OCI-LY3 (cell line): ENCODE data around the gene SMG5.

ENCODE experiments used
- H2AFZ ChIP-seq: fragments of 200-600, 300-600 bp; shearing (Covaris generic); 2 replicates; pipeline ENCODE4 v1.6.0; 2014; ENCODE audit warnings: antibody characterized with exemption, low read depth, low read length
- H3K27ac ChIP-seq: fragments of 200-600, 300-600 bp; sonication (generic); 2 replicates; pipeline ENCODE4 v1.5.1; 2014; ENCODE audit warnings: mild to moderate bottlenecking, low read length, moderate library complexity, mixed read lengths
- H3K27me3 ChIP-seq: fragments of 200-600, 300-600 bp; sonication (generic); 2 replicates; pipeline ENCODE4 v1.6.1; 2014; ENCODE audit warnings: low read depth, low read length, mixed read lengths
- H3K36me3 ChIP-seq: fragments of 200-600, 300-600 bp; sonication (generic); replicated peaks from 2 replicates; pipeline ENCODE3; 2014; ENCODE audit warnings: low read depth, low read length, mixed read lengths
- H3K4me1 ChIP-seq: fragments of 300-600, 200-600 bp; sonication (generic); 2 replicates; pipeline ENCODE4 v1.6.1; 2014; ENCODE audit warnings: low read length, mixed read lengths
- H3K4me2 ChIP-seq: fragments of 200-600, 300-600 bp; sonication (generic); 2 replicates; pipeline ENCODE4 v1.6.1; 2014; ENCODE audit warnings: low read length, mixed read lengths
- H3K4me3 ChIP-seq: fragments of 300-600, 200-600 bp; sonication (generic); 2 replicates; pipeline ENCODE4 v1.5.1; 2014; ENCODE audit warnings: antibody characterized with exemption, mild to moderate bottlenecking, low read length, moderate library complexity
- H3K79me2 ChIP-seq: fragments of 300-600, 200-600 bp; shearing (Covaris generic); 2 replicates; pipeline ENCODE4 v1.6.1; 2014; ENCODE audit warnings: mild to moderate bottlenecking, low read length, mixed read lengths
- H3K9ac ChIP-seq: fragments of 300-600, 200-600 bp; shearing (Covaris generic); 2 replicates; pipeline ENCODE4 v1.6.0; 2014; ENCODE audit warnings: mild to moderate bottlenecking, low read length, moderate library complexity
- H3K9me3 ChIP-seq: fragments of 200-600, 300-600 bp; shearing (Covaris generic); 2 replicates; pipeline ENCODE4 v1.6.1; 2014; ENCODE audit warnings: low read length, mixed read lengths; ENCODE audit not compliant: insufficient read depth
- H4K20me1 ChIP-seq: fragments of 200-600, 300-600 bp; sonication (generic); 2 replicates; pipeline ENCODE4 v1.6.1; 2016; ENCODE audit warnings: low read length, mixed read lengths; ENCODE audit not compliant: insufficient read depth
- EZH2phosphoT487 ChIP-seq: fragments of 200-600 bp; shearing (Covaris generic); IDR thresholded peaks from 2 replicates; pipeline ENCODE4 v1.6.1; 2018; ENCODE audit warnings: antibody characterized with exemption, mixed run types, low read depth
- TF ChIP-seq, protein P1 (sequence below): fragments of 200-600, 300-600 bp; sonication (generic); IDR thresholded peaks from 2 replicates; pipeline ENCODE4 v1.5.1; 2014; ENCODE audit warnings: antibody characterized with exemption, low read length, low read depth

The SMG5 gene

DNA sequence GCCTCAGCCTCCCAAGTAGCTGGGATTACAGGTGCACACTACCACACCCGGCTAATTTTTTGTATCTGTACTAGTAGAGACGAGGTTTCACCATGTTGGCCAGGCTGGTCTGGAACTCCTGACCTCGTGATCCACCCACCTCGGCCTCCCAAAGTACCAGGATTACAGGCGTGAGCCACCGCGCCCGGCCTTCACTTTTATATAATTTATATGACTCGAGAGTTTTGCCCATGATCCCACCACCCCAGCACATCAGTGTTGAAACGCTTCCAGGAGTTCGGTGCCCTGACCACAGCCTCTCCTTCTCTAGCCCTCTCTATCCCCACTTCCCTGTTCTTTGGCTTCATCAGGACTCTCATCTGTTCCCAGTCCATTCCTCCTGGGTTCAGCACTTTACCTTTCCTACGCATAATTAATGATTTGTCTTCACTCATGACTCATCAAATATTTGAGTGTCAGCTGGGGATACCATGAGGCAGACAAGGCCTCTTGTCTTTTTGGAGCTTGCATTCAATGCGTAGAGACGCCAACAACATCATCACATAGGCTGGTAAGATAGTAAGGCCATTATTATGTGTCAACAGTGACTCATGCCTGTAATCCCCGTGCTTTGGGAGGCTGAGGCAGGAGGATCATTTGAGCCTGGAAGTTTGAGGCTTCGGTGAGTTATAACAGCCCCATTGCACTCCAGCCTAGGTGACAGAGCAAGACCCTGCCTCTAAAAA, 68.4 kb downstream of the SMG5 start:
- TF ChIP-seq, protein P1, sequence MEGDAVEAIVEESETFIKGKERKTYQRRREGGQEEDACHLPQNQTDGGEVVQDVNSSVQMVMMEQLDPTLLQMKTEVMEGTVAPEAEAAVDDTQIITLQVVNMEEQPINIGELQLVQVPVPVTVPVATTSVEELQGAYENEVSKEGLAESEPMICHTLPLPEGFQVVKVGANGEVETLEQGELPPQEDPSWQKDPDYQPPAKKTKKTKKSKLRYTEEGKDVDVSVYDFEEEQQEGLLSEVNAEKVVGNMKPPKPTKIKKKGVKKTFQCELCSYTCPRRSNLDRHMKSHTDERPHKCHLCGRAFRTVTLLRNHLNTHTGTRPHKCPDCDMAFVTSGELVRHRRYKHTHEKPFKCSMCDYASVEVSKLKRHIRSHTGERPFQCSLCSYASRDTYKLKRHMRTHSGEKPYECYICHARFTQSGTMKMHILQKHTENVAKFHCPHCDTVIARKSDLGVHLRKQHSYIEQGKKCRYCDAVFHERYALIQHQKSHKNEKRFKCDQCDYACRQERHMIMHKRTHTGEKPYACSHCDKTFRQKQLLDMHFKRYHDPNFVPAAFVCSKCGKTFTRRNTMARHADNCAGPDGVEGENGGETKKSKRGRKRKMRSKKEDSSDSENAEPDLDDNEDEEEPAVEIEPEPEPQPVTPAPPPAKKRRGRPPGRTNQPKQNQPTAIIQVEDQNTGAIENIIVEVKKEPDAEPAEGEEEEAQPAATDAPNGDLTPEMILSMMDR, result no peak
- no peak for TF ChIP-seq EZH2phosphoT487
- Histone ChIP-seq H3K36me3 (peaks cover 4% of the 10 kb centered on the region), H4K20me1 (no peaks in the 10 kb centered on the region), H3K79me2 (peaks cover 13% of the 10 kb centered on the region), H3K27ac (no peak overlapping the region), H3K9ac (no peak overlapping the region), H3K4me1 (peaks cover 23% of the 10 kb centered on the region), H3K4me3 (peak overlapping the region; percentile 74), H3K4me2 (peak overlapping the region; percentile 98), H3K27me3 (no peaks in the 10 kb centered on the region), H3K9me3 (no peaks in the 10 kb centered on the region), H2AFZ (no peak overlapping the region)

DNA sequence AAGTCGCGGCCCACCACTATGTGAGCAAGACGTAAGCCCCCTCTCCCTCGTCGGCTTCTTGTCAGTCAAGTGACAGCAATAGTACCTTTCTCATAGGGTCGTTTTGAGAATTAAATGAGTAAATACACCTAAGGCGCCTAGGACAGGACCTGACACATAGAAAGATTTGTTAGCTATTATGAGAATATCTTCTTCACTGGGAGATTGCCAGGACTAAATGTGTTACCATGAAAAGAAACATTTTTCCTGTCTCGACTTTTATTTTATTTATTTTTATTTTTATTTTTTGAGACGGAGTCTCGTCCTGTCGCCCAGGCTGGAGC, 69.0 kb downstream of the SMG5 start:
- peaks cover 13% of the 10 kb centered on the region for H3K79me2 ChIP-seq
- no peaks in the 10 kb centered on the region for H3K9me3 ChIP-seq
- H3K36me3 ChIP-seq, result peaks cover 4% of the 10 kb centered on the region
- peak overlapping the region; percentile 71 for H3K27ac ChIP-seq
- H4K20me1 ChIP-seq, result no peaks in the 10 kb centered on the region
- peak overlapping the region; percentile 74 for H3K4me3 ChIP-seq
- peaks cover 23% of the 10 kb centered on the region for H3K4me1 ChIP-seq
- peak overlapping the region; percentile 66 for H3K9ac ChIP-seq
- H2AFZ ChIP-seq, result peak overlapping the region; percentile 37; the same call in 1 of the 2 replicates
- peak overlapping the region; percentile 98 for H3K4me2 ChIP-seq
- TF ChIP-seq EZH2phosphoT487, result no peak
- TF ChIP-seq, protein P1, result no peak
- H3K27me3 ChIP-seq, result no peaks in the 10 kb centered on the region

DNA sequence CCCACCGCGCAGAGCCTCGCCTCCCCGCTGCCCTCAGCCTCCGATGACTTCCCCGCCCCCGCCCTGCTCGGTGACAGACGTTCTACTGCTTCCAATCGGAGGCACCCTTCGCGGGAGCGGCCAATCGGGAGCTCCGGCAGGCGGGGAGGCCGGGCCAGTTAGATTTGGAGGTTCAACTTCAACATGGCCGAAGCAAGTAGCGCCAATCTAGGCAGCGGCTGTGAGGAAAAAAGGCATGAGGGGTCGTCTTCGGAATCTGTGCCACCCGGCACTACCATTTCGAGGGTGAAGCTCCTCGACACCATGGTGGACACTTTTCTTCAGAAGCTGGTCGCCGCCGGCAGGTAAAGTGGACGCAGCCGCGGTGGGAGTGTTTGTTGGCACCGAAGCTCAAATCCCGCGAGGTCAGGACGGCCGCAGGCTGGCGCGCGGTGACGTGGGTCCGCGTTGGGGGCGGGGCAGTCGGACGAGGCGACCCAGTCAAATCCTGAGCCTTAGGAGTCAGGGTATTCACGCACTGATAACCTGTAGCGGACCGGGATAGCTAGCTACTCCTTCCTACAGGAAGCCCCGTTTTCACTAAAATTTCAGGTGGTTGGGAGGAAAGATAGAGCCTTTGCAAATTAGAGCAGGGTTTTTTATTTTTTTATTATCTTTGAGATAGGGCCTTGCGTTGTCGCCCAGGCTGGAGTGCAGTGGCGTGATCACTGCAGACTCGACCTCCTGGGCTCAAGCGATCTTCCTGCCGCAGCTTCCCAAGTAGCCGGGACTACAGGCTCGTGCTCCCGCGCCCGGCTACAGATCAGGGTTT, 69.6 kb downstream of the SMG5 start, which contains the start of gene PMF1:
Gene PMF1 (plus strand): TSS at position 175 of the 811 bp plus-strand sequence. CDS start 9 bp downstream, at position 184.
- Histone ChIP-seq H3K79me2 (peaks cover 13% of the 10 kb centered on the region), H3K4me2 (peak within 1 kb of the TSS; percentile 98), H3K36me3 (peaks cover 4% of the 10 kb centered on the region), H3K9me3 (no peaks in the 10 kb centered on the region), H3K4me3 (peak within 1 kb of the TSS; percentile 74), H2AFZ (peak within 1 kb of the TSS; percentile 57), H3K27me3 (no peaks in the 10 kb centered on the region), H3K9ac (peak within 1 kb of the TSS; percentile 66), H3K4me1 (peaks cover 20% of the 10 kb centered on the region), H4K20me1 (no peaks in the 10 kb centered on the region), H3K27ac (peak within 1 kb of the TSS; percentile 71)
- TF ChIP-seq EZH2phosphoT487, result no peak
- TF ChIP-seq, protein P1, result no peak

DNA sequence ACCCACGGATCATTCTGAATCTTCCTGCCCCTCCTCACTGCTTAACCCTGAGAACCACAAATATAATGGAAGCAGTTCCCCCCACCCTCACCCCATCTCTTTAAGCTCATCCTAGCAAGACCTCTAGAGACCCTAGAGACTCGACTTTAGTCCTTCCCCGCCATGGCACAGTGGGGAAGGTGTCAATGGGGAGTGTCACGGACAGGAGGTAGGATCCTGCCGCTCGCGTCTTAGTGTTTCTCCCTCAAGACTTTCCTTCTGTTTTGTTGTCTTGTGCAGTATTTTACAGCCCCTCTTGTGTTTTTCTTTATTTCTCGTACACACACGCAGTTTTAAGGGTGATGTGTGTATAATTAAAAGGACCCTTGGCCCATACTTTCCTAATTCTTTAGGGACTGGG, 70.5 kb downstream of the SMG5 start:
- TF ChIP-seq, protein P1, result no peak
- TF ChIP-seq EZH2phosphoT487, result no peak
- peaks cover 4% of the 10 kb centered on the region for H3K36me3 ChIP-seq

More for the DNA sequence above, 70.5 kb downstream of the SMG5 start:
- Histone ChIP-seq H4K20me1 (no peaks in the 10 kb centered on the region), H3K27ac (peak overlapping the region; percentile 71), H3K4me2 (peak overlapping the region; percentile 81), H3K9ac (peak overlapping the region; percentile 66), H3K27me3 (no peaks in the 10 kb centered on the region), H3K79me2 (peaks cover 13% of the 10 kb centered on the region), H3K4me3 (peak overlapping the region; percentile 74), H2AFZ (peak overlapping the region; percentile 57; the same call in 1 of the 2 replicates), H3K9me3 (no peaks in the 10 kb centered on the region), H3K4me1 (peaks cover 12% of the 10 kb centered on the region)
